BJ (cell line): ENCODE data around the gene MRGPRG. TPM values are rescaled to one million over a fixed set of nuclear protein-coding genes. Genes with fewer than 3 reads are reported as not detected.

Experiments
- CTCF ChIA-PET: fragments of 350-600 bp; formaldehyde crosslinking; extraction: SDS; loops from one replicate; lab custom pipeline; 2021; ENCODE audit warnings: antibody characterized with exemption, inconsistent platforms; lab: Yijun Ruan, JAX
- POLR2A ChIA-PET: fragments of 300-600 bp; sonication (Branson Sonifier 250); formaldehyde crosslinking; extraction: SDS; loops from one replicate; lab custom pipeline; 2021; ENCODE audit warnings: antibody characterized with exemption; lab: Charles Lee
- DNase-seq: peaks from one replicate; pipeline ENCODE4 v3.0.0-alpha.2; 2011; ENCODE audit warnings: low read depth
- H3K27me3 ChIP-seq: 2 replicates; pipeline ENCODE4 v1.6.0; 2011; ENCODE audit warnings: low read length; ENCODE audit not compliant: control insufficient read depth, insufficient read depth
- H3K36me3 ChIP-seq: 2 replicates; pipeline ENCODE4 v1.5.1; 2011; ENCODE audit warnings: low read length; ENCODE audit not compliant: control insufficient read depth, insufficient read depth
- H3K4me3 ChIP-seq: 2 replicates; pipeline ENCODE4 v1.5.1; 2011; ENCODE audit warnings: low read depth, mild to moderate bottlenecking, control low read depth, low read length
- CTCF ChIP-seq: IDR thresholded peaks from 2 replicates; pipeline ENCODE4 v1.5.1; 2011; ENCODE audit warnings: low read depth, mild to moderate bottlenecking, control low read depth, inconsistent platforms, low read length, moderate library complexity; ENCODE audit not compliant: insufficient read depth
- polyA plus RNA-seq: library from polyadenylated mRNA; depleted of rRNA; stranded (reverse); fragments of >200 nt; gene quantifications from 2 replicates; pipeline ENCODE4 v1.2.3, GENCODE V29; 2011

The MRGPRG gene
- polyA plus RNA-seq, 1 experiment = not detected

GRCh38 chr11:3237119-3237518 lies 18.5 kb upstream of the MRGPRG start:
- no peak overlapping the region for H3K4me3 ChIP-seq
- CTCF ChIA-PET = interaction anchor here (1.9 kb wide), 1 partner anchor 14 kb away, joined by 4 read pairs; no protein-coding TSS in a partner anchor
- no peaks in the 10 kb centered on the region for H3K36me3 ChIP-seq
- POLR2A ChIA-PET = no interaction called here
- peaks cover 26% of the 10 kb centered on the region for H3K27me3 ChIP-seq
- TF ChIP-seq CTCF = no peak
- DNase-seq = no peak

GRCh38 chr11:3234846-3235245 lies 16.2 kb upstream of the MRGPRG start:
- ChIA-PET CTCF (no interaction called here), POLR2A (no interaction called here)
- no peak overlapping the region for H3K4me3 ChIP-seq
- TF ChIP-seq CTCF = no peak
- H3K36me3 ChIP-seq = no peaks in the 10 kb centered on the region
- no peak for DNase-seq
- H3K27me3 ChIP-seq = peaks cover 32% of the 10 kb centered on the region

- Histone ChIP-seq H3K36me3 (no peaks in the 10 kb centered on the region), H3K27me3 (peaks cover 30% of the 10 kb centered on the region), H3K4me3 (no peak overlapping the region)
- POLR2A ChIA-PET = no interaction called here
- CTCF ChIA-PET = no interaction called here
- no peak for TF ChIP-seq CTCF
- no peak for DNase-seq
Observed at GRCh38 chr11:3232956-3233355, 14.3 kb upstream of the MRGPRG start.

GRCh38 chr11:3231851-3232744 lies 13.5 kb upstream of the MRGPRG start, which contains the start of gene MRGPRE:
MRGPRE (minus strand) TSS chr11:3232417; CDS start chr11:3228799, 3,618 bp downstream.
- no peak within 1 kb of the TSS for H3K4me3 ChIP-seq
- H3K36me3 ChIP-seq = no peaks in the 10 kb centered on the region
- no peak for DNase-seq
- peaks cover 30% of the 10 kb centered on the region for H3K27me3 ChIP-seq
- POLR2A ChIA-PET = no interaction called here
- CTCF ChIA-PET = interaction anchor here (0.7 to 2.6 kb wide), 2 partner anchors 16 to 50 kb away, joined by 3 to 9 read pairs; no protein-coding TSS in a partner anchor
- TF ChIP-seq CTCF = no peak

- TF ChIP-seq CTCF = no peak
- Histone ChIP-seq H3K36me3 (no peaks in the 10 kb centered on the region), H3K4me3 (no peak overlapping the region), H3K27me3 (peaks cover 30% of the 10 kb centered on the region)
- no peak for DNase-seq
- CTCF ChIA-PET = interaction anchor here (0.7 to 2.6 kb wide), 2 partner anchors 16 to 50 kb away, joined by 3 to 9 read pairs; no protein-coding TSS in a partner anchor
- POLR2A ChIA-PET = no interaction called here
Observed at GRCh38 chr11:3231550-3231850, 12.9 kb upstream of the MRGPRG start.
